Liver (tissue), 9 donors: ENCODE data around the gene TRIP13. TPM values are rescaled to one million over a fixed set of nuclear protein-coding genes. Genes with fewer than 3 reads are reported as not detected.

Experiments used
- DNase-seq: peaks from one replicate; pipeline ENCODE4 v3.0.0-alpha.2; 2017; ENCODE audit warnings: low spot score
- H3K27ac ChIP-seq, 2 donors: one replicate each; pipeline ENCODE4 v1.7.0; 2013; ENCODE audit warnings: inconsistent platforms in 2 of 2, low read length in 2 of 2, control low read depth in 1 of 2, low read depth in 1 of 2, mild to moderate bottlenecking in 1 of 2
- H3K27me3 ChIP-seq, 4 donors: one replicate each; pipeline versions ENCODE4 v1.6.1 to v1.7.0; 2013; ENCODE audit warnings: low read length in 3 of 4, inconsistent platforms in 1 of 4, mild to moderate bottlenecking in 1 of 4, moderate library complexity in 1 of 4; ENCODE audit not compliant: control insufficient read depth in 4 of 4, insufficient read depth in 4 of 4
- H3K36me3 ChIP-seq, 4 donors: one replicate each; pipeline versions ENCODE4 v1.6.1 to v1.7.0; 2013; ENCODE audit warnings: low read length in 3 of 4, mild to moderate bottlenecking in 3 of 4, low read depth in 1 of 4, moderate library complexity in 1 of 4; ENCODE audit not compliant: control insufficient read depth in 4 of 4, insufficient read depth in 3 of 4
- H3K4me1 ChIP-seq, 4 donors: one replicate each; pipeline versions ENCODE4 v1.6.1 to v1.7.0; 2013; ENCODE audit warnings: low read length in 3 of 4, mild to moderate bottlenecking in 3 of 4, moderate library complexity in 1 of 4; ENCODE audit not compliant: control insufficient read depth in 4 of 4, insufficient read depth in 4 of 4
- H3K4me3 ChIP-seq, 3 donors: one replicate each; pipeline versions ENCODE4 v1.6.1 to v1.7.0; 2013; ENCODE audit warnings: low read length in 3 of 3, control low read depth in 1 of 3, low read depth in 1 of 3, mild to moderate bottlenecking in 1 of 3
- H3K9ac ChIP-seq, 2 donors: one replicate each; pipeline ENCODE4 v1.7.0; 2013; ENCODE audit warnings: low read length in 2 of 2, mild to moderate bottlenecking in 2 of 2, moderate library complexity in 2 of 2, control low read depth in 1 of 2, low read depth in 1 of 2
- H3K9me3 ChIP-seq, 4 donors: one replicate each; pipeline versions ENCODE4 v1.6.1 to v1.7.0; 2013; ENCODE audit warnings: low read length in 3 of 4; ENCODE audit not compliant: control insufficient read depth in 4 of 4
- ATF3 ChIP-seq: IDR thresholded peaks from 2 replicates; pipeline ENCODE4 v1.6.1; 2016; ENCODE audit warnings: antibody characterized with exemption
- CTCF ChIP-seq: fragments of 150-350 bp; IDR thresholded peaks from 2 replicates; pipeline ENCODE4 v1.5.1; 2017; ENCODE audit warnings: improper control_type of control experiment, low read depth, low read length; ENCODE audit not compliant: missing input control
- EGR1 ChIP-seq, 2 donors: IDR thresholded peaks; 2 replicates each; pipeline ENCODE4 v1.6.1; 2016 to 2018; ENCODE audit warnings: antibody characterized with exemption in 2 of 2, low read depth in 2 of 2
- FOXA1 ChIP-seq: IDR thresholded peaks from 2 replicates; pipeline ENCODE4 v1.6.1; 2016; ENCODE audit warnings: antibody characterized with exemption
- FOXA2 ChIP-seq: IDR thresholded peaks from 2 replicates; pipeline ENCODE4 v1.6.1; 2016; ENCODE audit warnings: antibody characterized with exemption
- GABPA ChIP-seq, 2 donors: IDR thresholded peaks in 1 of 2; conservative IDR thresholded peaks in 1 of 2; 2 replicates each; pipeline ENCODE4 v1.6.1; 2016; ENCODE audit warnings: antibody characterized with exemption in 2 of 2, mild to moderate bottlenecking in 1 of 2, moderate library complexity in 1 of 2
- HNF4A ChIP-seq, 2 donors: conservative IDR thresholded peaks; 2 replicates each; pipeline ENCODE4 v1.6.1; 2016; ENCODE audit warnings: antibody characterized with exemption in 2 of 2, mild to moderate bottlenecking in 2 of 2
- HNF4G ChIP-seq: IDR thresholded peaks from 2 replicates; pipeline ENCODE4 v1.6.1; 2016; ENCODE audit warnings: antibody characterized with exemption
- JUND ChIP-seq, 2 donors: IDR thresholded peaks; 2 replicates each; pipeline ENCODE4 v1.6.1; 2016; ENCODE audit warnings: antibody characterized with exemption in 2 of 2
- MAX ChIP-seq: IDR thresholded peaks from 2 replicates; pipeline ENCODE4 v1.6.1; 2016; ENCODE audit warnings: antibody characterized with exemption
- NR2F2 ChIP-seq: IDR thresholded peaks from 2 replicates; pipeline ENCODE4 v1.6.1; 2016; ENCODE audit warnings: antibody characterized with exemption
- RAD21 ChIP-seq, 2 donors: IDR thresholded peaks; 2 replicates each; pipeline ENCODE4 v1.6.1; 2016; ENCODE audit warnings: antibody characterized with exemption in 2 of 2, mild to moderate bottlenecking in 2 of 2
- REST ChIP-seq: IDR thresholded peaks from 2 replicates; pipeline ENCODE4 v1.6.1; 2016; ENCODE audit warnings: antibody characterized with exemption, mild to moderate bottlenecking
- RXRA ChIP-seq, 2 donors: IDR thresholded peaks; 2 replicates each; pipeline ENCODE4 v1.6.1; 2017 to 2018; ENCODE audit warnings: antibody characterized with exemption in 2 of 2, mild to moderate bottlenecking in 1 of 2
- SP1 ChIP-seq: IDR thresholded peaks from 2 replicates; pipeline ENCODE4 v1.6.1; 2018; ENCODE audit warnings: antibody characterized with exemption, mild to moderate bottlenecking
- TAF1 ChIP-seq: conservative IDR thresholded peaks from 2 replicates; pipeline ENCODE4 v1.6.1; 2016; ENCODE audit warnings: antibody characterized with exemption, mild to moderate bottlenecking
- YY1 ChIP-seq: IDR thresholded peaks from 2 replicates; pipeline ENCODE4 v1.6.1; 2016; ENCODE audit warnings: antibody characterized with exemption, mild to moderate bottlenecking
- ZBTB33 ChIP-seq: IDR thresholded peaks from 2 replicates; pipeline ENCODE4 v1.6.1; 2016; ENCODE audit warnings: antibody characterized with exemption
- WGBS: extraction: QIAGEN DNeasy Blood & Tissue Kit; methylation state at CpG from one replicate; pipeline ENCODE4 v1.1.7; 2013; 5-methylcytosine and 5-hydroxymethylcytosine counted together
- polyA plus RNA-seq, 2 donors: library from polyadenylated mRNA; stranded (reverse) in 1 of 2; unstranded in 1 of 2; fragments of 200-250 nt in 1 of 2; fragments of >200 nt in 1 of 2; fragmentation: Nextera tagmentation in 1 of 2; extraction: Ambion mirVana in 1 of 2; gene quantifications; one replicate each; pipeline versions ENCODE4 v1.2.1 to v1.2.3, GENCODE V29; 2013 to 2015
- total RNA-seq, 2 donors: library from RNA; depleted of rRNA; stranded (reverse); fragments of >200 nt; gene quantifications; one replicate each; pipeline ENCODE4 v1.2.3, GENCODE V29; 2014
- donor health status: healthy.
- donor health status: healthy.
- donor health status: healthy.
- donor health status: healthy.
- donor health status: healthy.

TRIP13 gene
- total and polyA plus RNA-seq, 4 donors = 0.42 to 12.4 (median 0.84) TPM

- no peaks in the 10 kb centered on the region for H3K27me3 ChIP-seq
- no peaks in the 10 kb centered on the region for H3K36me3 ChIP-seq
- 83% methylated on average over 32 of the region's 32 CpGs for whole genome bisulfite sequencing
- no peaks in the 10 kb centered on the region for H3K4me1 ChIP-seq
- no peaks in the 10 kb centered on the region for H3K9me3 ChIP-seq
- H3K9ac ChIP-seq = no peak overlapping the region
- DNase-seq = no peak
- TF ChIP-seq ATF3 = no peak
- no peak for TF ChIP-seq TAF1
- TF ChIP-seq HNF4G = no peak
- TF ChIP-seq RXRA (IDR thresholded peaks at IDR 0.05) = no peak
- no peak for TF ChIP-seq YY1
- no peak for TF ChIP-seq FOXA1
- no peak for TF ChIP-seq CTCF
- no peak for TF ChIP-seq EGR1 (IDR thresholded peaks at IDR 0.05; ENCODE audit: low read depth in 2 of 2)
- no peak for TF ChIP-seq GABPA (IDR thresholded peaks at IDR 0.05 in 1 of 2, conservative IDR thresholded peaks at IDR 0.05 in 1 of 2)
- no peak for TF ChIP-seq FOXA2
- no peak for TF ChIP-seq SP1
- TF ChIP-seq REST = no peak
- no peak for TF ChIP-seq JUND (IDR thresholded peaks at IDR 0.05)
- no peak for TF ChIP-seq ZBTB33
- no peak for TF ChIP-seq MAX
- TF ChIP-seq RAD21 (IDR thresholded peaks at IDR 0.05) = no peak
- TF ChIP-seq HNF4A (conservative IDR thresholded peaks at IDR 0.05) = no peak
- TF ChIP-seq NR2F2 = no peak
- no peak overlapping the region for H3K27ac ChIP-seq
- no peak overlapping the region for H3K4me3 ChIP-seq
These were observed 37.5 kb upstream of the TRIP13 start for GRCh38 chr5:854966-855743.
